Transverse colon (tissue), 4 donors: ENCODE data around the gene RTF1. TPM values are rescaled to one million over a fixed set of nuclear protein-coding genes. Genes with fewer than 3 reads are reported as not detected.

ENCODE experiments used
- DNase-seq: peaks from one replicate; pipeline ENCODE4 v3.0.0-alpha.2; 2019
- H3K27ac ChIP-seq, 4 donors: fragments of 200-600 bp; sonication (generic); 2 replicates each; pipeline ENCODE4 v1.5.1; 2016 to 2018; ENCODE audit warnings: inconsistent platforms in 4 of 4
- H3K27me3 ChIP-seq: fragments of 200-600 bp; sonication (generic); 2 replicates; pipeline ENCODE4 v1.5.1; 2017; ENCODE audit warnings: inconsistent platforms
- H3K36me3 ChIP-seq, 4 donors: fragments of 200-600 bp; sonication (generic); 2 replicates each; pipeline ENCODE4 v1.5.1; 2017 to 2019; ENCODE audit warnings: inconsistent platforms in 4 of 4
- H3K4me1 ChIP-seq, 4 donors: fragments of 200-600 bp; sonication (generic); 2 replicates each; pipeline ENCODE4 v1.5.1; 2017 to 2020; ENCODE audit warnings: inconsistent platforms in 4 of 4
- H3K4me3 ChIP-seq, 4 donors: fragments of 200-600 bp; sonication (generic); 1 replicate in 1 of 4; 2 replicates in 3 of 4; pipeline versions ENCODE4 v1.5.1 to v1.6.1; 2017 to 2019; ENCODE audit warnings: inconsistent platforms in 4 of 4
- H3K9me3 ChIP-seq, 2 donors: fragments of 200-600 bp; sonication (generic); 2 replicates each; pipeline ENCODE4 v1.5.1; 2017 to 2019; ENCODE audit warnings: inconsistent platforms in 2 of 2
- EP300 ChIP-seq: sonication (generic); formaldehyde crosslinking; IDR thresholded peaks from one replicate; pipeline ENCODE4 v1.6.1; 2017; ENCODE audit warnings: antibody characterized with exemption, low read depth
- POLR2A ChIP-seq: fragments of 450-650 bp; IDR thresholded peaks from one replicate; pipeline ENCODE4 v1.6.1; 2016; ENCODE audit warnings: antibody characterized with exemption, mild to moderate bottlenecking, moderate library complexity
- POLR2AphosphoS5 ChIP-seq, 3 donors: sonication (generic); formaldehyde crosslinking; IDR thresholded peaks; one replicate each; pipeline ENCODE4 v1.6.1; 2016; ENCODE audit warnings: antibody characterized with exemption in 3 of 3
- WGBS, 2 donors: methylation state at CpG; one replicate each; pipeline ENCODE4 v1.1.5; 2018; ENCODE audit warnings: low coverage in 1 of 2; 5-methylcytosine and 5-hydroxymethylcytosine counted together
- in situ Hi-C, 4 donors: fragments of 200-750 bp; cut with MboI; loops; one replicate each; pipeline versions ENCODE4 v1.15.0 to v1.15.1; 2017; ENCODE audit warnings: low sequenced_read_pairs in 3 of 4, low pct_ligation_motif_present in 1 of 4, low pct_unique_long_range_greater_than_20kb in 1 of 4
- intact Hi-C: fragments of 100-400 bp; cut with DNase I; formaldehyde crosslinking; loops from one replicate; pipeline ENCODE4 v1.15.1; 2023; ENCODE audit warnings: low total_unique reads
- small RNA-seq, 4 donors: library from RNA; depleted of rRNA; stranded (forward); fragments of <200 nt; gene quantifications; one replicate each; pipeline ENCODE3, GENCODE V24; 2016
- total RNA-seq, 4 donors: library from RNA; depleted of rRNA; stranded (reverse); fragments of >200 nt; gene quantifications; one replicate each; pipeline ENCODE4 v1.1.0, GENCODE V29; 2016
- TF ChIP-seq, protein P1 (sequence below), 5 experiments: fragments of 200-600 bp in 3 of 5; fragments of 450-650 bp in 2 of 5; sonication (generic) in 3 of 5; IDR thresholded peaks; 1 replicate in 2 of 5; 2 replicates in 3 of 5; pipeline ENCODE4 v1.5.1; 2016 to 2017; ENCODE audit warnings: antibody characterized with exemption in 5 of 5, inconsistent platforms in 3 of 5, mild to moderate bottlenecking in 2 of 5, moderate library complexity in 1 of 5

Gene RTF1
- total RNA-seq, 4 donors from 2014 or later: 10.7 to 23.2 (median 17.6) TPM

DNA sequence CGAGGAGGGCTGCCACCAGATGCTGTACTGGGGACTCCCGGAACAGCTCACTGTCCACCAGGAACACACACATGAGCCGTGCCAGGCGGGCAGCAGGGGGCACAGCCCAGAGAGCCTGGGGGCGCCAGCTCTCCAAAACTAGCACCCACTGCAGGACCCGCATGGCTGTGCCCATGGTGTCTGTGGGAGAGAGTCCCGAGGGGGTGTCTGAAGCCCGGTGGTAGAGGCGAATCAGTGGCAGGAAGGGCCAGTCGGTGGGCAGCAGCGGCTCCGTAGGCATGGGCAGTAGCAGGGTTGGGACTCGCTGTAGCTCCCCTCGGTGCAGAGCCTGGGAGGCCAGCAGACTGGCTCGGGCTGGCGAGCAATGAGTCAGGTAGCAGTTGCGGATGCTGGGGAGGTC, 103.7 kb downstream of the RTF1 start:
- WGBS, 2 donors: 93% methylated on average over 16 of the region's 17 CpGs; no CpG with 5 or more reads in 1 of the 2 donors
- H3K4me1 ChIP-seq: no peaks in the 10 kb centered on the region
- in situ Hi-C loops: no loop called here
- TF ChIP-seq POLR2AphosphoS5 (IDR thresholded peaks at IDR 0.05): no peak
- TF ChIP-seq EP300: no peak
- no peak for TF ChIP-seq POLR2A
- TF ChIP-seq, protein P1, sequence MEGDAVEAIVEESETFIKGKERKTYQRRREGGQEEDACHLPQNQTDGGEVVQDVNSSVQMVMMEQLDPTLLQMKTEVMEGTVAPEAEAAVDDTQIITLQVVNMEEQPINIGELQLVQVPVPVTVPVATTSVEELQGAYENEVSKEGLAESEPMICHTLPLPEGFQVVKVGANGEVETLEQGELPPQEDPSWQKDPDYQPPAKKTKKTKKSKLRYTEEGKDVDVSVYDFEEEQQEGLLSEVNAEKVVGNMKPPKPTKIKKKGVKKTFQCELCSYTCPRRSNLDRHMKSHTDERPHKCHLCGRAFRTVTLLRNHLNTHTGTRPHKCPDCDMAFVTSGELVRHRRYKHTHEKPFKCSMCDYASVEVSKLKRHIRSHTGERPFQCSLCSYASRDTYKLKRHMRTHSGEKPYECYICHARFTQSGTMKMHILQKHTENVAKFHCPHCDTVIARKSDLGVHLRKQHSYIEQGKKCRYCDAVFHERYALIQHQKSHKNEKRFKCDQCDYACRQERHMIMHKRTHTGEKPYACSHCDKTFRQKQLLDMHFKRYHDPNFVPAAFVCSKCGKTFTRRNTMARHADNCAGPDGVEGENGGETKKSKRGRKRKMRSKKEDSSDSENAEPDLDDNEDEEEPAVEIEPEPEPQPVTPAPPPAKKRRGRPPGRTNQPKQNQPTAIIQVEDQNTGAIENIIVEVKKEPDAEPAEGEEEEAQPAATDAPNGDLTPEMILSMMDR (IDR thresholded peaks at IDR 0.05): no peak
- DNase-seq: no peak
- intact Hi-C loops: no loop called here
- no peaks in the 10 kb centered on the region for H3K27me3 ChIP-seq
- H3K36me3 ChIP-seq: peaks cover 0 to 4% (median 0%) of the 10 kb centered on the region in 4 donors
- no peaks in the 10 kb centered on the region for H3K9me3 ChIP-seq
- H3K4me3 ChIP-seq: no peak overlapping the region
- no peak overlapping the region for H3K27ac ChIP-seq

DNA sequence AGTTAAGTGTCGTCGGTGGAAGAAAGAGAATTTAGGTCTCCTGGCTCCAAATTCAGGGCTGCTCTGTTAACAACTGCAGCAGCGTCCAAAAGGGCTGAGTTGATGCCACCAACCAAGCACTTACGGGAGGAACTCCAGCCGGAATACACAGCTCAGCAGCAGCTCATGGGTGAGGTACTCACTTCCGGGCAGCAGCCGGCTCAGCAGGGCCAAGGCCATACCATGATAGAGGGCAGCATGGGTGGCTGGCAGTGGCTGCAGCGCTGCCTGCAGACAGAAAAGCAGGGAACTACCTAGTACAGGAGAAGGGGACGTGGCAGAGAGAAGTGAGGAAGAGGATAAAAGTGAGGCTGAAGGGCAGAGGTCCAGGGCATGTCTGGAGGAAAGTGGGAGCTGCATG, 104.7 kb downstream of the RTF1 start:
- WGBS, 2 donors: 83 to 86% methylated on average over 2 to 9 of the region's 9 CpGs
- Histone ChIP-seq H3K27ac (no peak overlapping the region), H3K4me1 (no peaks in the 10 kb centered on the region), H3K4me3 (no peak overlapping the region), H3K36me3 (peaks cover 0 to 6% (median 2%) of the 10 kb centered on the region in 4 donors), H3K27me3 (no peaks in the 10 kb centered on the region), H3K9me3 (no peaks in the 10 kb centered on the region)
- TF ChIP-seq POLR2A (no peak), EP300 (no peak), POLR2AphosphoS5 (IDR thresholded peaks at IDR 0.05) (no peak)
- TF ChIP-seq, protein P1 (IDR thresholded peaks at IDR 0.05): no peak
- intact Hi-C loops (no loop called here), in situ Hi-C loops (no loop called here)
- DNase-seq: no peak

DNA sequence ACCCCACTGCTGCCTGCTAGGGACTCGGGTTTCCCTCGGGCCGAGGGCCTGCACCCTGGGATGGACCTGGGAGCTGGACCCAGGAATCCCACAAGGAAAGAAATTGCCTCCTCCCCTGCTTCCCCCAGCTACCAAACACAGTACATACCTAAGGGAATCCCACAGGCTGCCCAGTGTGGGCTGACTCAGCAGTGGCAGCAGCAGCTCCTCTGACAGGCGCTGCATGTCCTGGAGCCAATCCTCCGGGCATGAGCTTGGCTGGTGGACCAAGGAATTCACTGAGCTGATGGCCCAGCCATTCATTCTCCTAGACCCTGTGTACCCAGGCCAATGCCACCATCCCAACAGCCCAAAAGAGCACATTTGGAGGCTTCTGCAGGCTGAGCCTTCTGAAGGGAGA, 106.2 kb downstream of the RTF1 start:
- peaks cover 0 to 19% (median 5%) of the 10 kb centered on the region in 4 donors for H3K36me3 ChIP-seq
- 85% methylated on average over 5 of the region's 5 CpGs; no CpG with 5 or more reads in 1 of the 2 donors for WGBS, 2 donors

DNA sequence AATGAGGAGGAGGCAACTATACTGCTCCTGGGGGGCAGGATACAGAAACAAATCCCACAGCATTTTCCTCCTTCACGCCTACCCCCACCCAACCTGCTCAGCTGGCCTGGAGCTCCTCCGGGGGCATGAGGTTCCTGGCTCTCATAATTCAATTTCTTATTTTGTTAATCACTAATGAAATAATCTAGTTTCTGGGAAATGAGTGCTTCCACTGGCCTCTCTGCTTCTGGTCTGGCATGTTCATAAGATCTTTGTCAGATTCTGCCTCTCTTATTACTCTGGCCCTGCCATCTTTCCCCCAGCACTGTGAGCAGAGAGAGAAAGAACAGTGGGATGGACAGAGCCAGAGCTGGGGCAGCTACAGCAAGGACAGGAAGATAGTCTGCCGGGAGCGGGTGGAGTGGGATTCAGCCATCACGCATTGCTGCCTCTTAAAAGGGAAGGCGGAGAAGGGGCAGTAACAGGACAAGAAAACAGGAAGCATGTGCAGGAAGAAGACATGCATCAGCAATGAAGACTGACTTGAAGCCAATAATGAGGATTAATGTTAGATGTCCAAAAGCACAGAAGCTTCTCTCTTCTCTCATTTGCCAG, 113.6 kb downstream of the RTF1 start:
- DNase-seq: no peak
- H3K4me3 ChIP-seq: no peak overlapping the region
- in situ Hi-C loops (loop anchor here in 1 of 4 donors (25.0 kb wide), 1 partner anchor 93 kb away; no protein-coding TSS in a partner anchor), intact Hi-C loops (no loop called here)
- H3K27me3 ChIP-seq: no peaks in the 10 kb centered on the region
- no peak for TF ChIP-seq POLR2AphosphoS5 (IDR thresholded peaks at IDR 0.05)
- TF ChIP-seq EP300: no peak
- no peak for TF ChIP-seq POLR2A
- 80 to 100% methylated on average over 1 to 6 of the region's 6 CpGs for WGBS, 2 donors
- H3K36me3 ChIP-seq: peaks cover 0 to 55% (median 22%) of the 10 kb centered on the region in 4 donors
- no peaks in the 10 kb centered on the region for H3K9me3 ChIP-seq
- no peaks in the 10 kb centered on the region for H3K4me1 ChIP-seq
- no peak overlapping the region for H3K27ac ChIP-seq

More for the DNA sequence above, 106.2 kb downstream of the RTF1 start:
- H3K4me1 ChIP-seq: no peaks in the 10 kb centered on the region
- intact Hi-C loops: no loop called here
- in situ Hi-C loops: no loop called here
- no peak overlapping the region for H3K4me3 ChIP-seq
- no peaks in the 10 kb centered on the region for H3K27me3 ChIP-seq
- H3K27ac ChIP-seq: no peak overlapping the region
- no peak for DNase-seq
- TF ChIP-seq, protein P1 (IDR thresholded peaks at IDR 0.05): no peak
- no peak for TF ChIP-seq POLR2A
- no peak for TF ChIP-seq POLR2AphosphoS5 (IDR thresholded peaks at IDR 0.05)
- TF ChIP-seq EP300: no peak
- no peaks in the 10 kb centered on the region for H3K9me3 ChIP-seq

Small RNA genes lying within 50 kb of the gene (small RNA-seq; reads per million reads assigned to genes)
- 0 reads per million in 4 donors for gene RNU6-1169P

Other genes with a start within 250 kb of the RTF1 start
- gene EXD1, start 186.3 kb upstream of the RTF1 start, total RNA-seq: not detected
- gene CHP1, start 185.8 kb upstream of the RTF1 start, total RNA-seq: 100 to 1,000 TPM; 321 to 818 (median 572) TPM
- gene OIP5, start 84.5 kb upstream of the RTF1 start, total RNA-seq: 1 to 10 TPM in 2 of 4 donors, not detected in 2; 1.1 to 2.9 TPM
- gene NUSAP1, start 84.2 kb upstream of the RTF1 start, total RNA-seq: 1 to 10 TPM; 5.0 to 8.9 (median 7.5) TPM
- 10 to 100 TPM in 1 of 4 donors, 1 to 10 TPM in 3; 4.5 to 13.0 (median 8.4) TPM for gene NDUFAF1, start 14.6 kb upstream of the RTF1 start, total RNA-seq
- 100 to 1,000 TPM in 3 of 4 donors, 10 to 100 TPM in 1; 57.6 to 161 (median 116) TPM for gene ITPKA, start 76.8 kb downstream of the RTF1 start, total RNA-seq
- gene LTK, start 96.7 kb downstream of the RTF1 start, total RNA-seq: 10 to 100 TPM in 2 of 4 donors, 1 to 10 TPM in 1, under 1 TPM in 1; 0.40 to 15.0 (median 11.6) TPM
- 10 to 100 TPM; 12.3 to 35.6 (median 19.7) TPM for gene RPAP1, start 127.2 kb downstream of the RTF1 start, total RNA-seq
- gene TYRO3, start 142.1 kb downstream of the RTF1 start, total RNA-seq: 1 to 10 TPM in 1 of 4 donors, under 1 TPM in 2, not detected in 1; 0.60 to 1.6 (median 0.82) TPM
- gene MGA, start 243.3 kb downstream of the RTF1 start, total RNA-seq: 10 to 100 TPM; 12.3 to 33.2 (median 27.6) TPM